Calu3 (cell line): Measurements from ENCODE around the gene NTSR1. TPM values are rescaled to one million over a fixed set of nuclear protein-coding genes. Genes with fewer than 3 reads are reported as not detected.

Experiments
- BruUV-seq: library from RNA; stranded (reverse); fragments of 400-500 nt; replicated peaks from 2 replicates; lab custom pipeline; 2021; lab: Mats Ljungman, UMichigan
- CTCF ChIA-PET: fragments of 300-600 bp; sonication (Branson Sonifier 250); formaldehyde crosslinking; loops from one replicate; lab custom pipeline; 2022; ENCODE audit warnings: antibody characterized with exemption; lab: Charles Lee
- DNase-seq: peaks from one replicate; pipeline ENCODE4 v3.0.0; 2022
- H3K27ac Mint-ChIP-seq: one replicate; pipeline ENCODE4 v1.8.0; 2022; ENCODE audit warnings: mixed read lengths; ENCODE audit not compliant: unreplicated experiment
- H3K27me3 Mint-ChIP-seq: one replicate; pipeline ENCODE4 v1.8.0; 2022; ENCODE audit warnings: mixed read lengths; ENCODE audit not compliant: unreplicated experiment
- H3K36me3 Mint-ChIP-seq: one replicate; pipeline ENCODE4 v1.8.0; 2022; ENCODE audit warnings: mild to moderate bottlenecking, moderate library complexity, mixed read lengths; ENCODE audit not compliant: insufficient read depth, unreplicated experiment
- H3K4me1 Mint-ChIP-seq: one replicate; pipeline ENCODE4 v1.8.0; 2022; ENCODE audit warnings: mild to moderate bottlenecking, low read depth, mixed read lengths; ENCODE audit not compliant: unreplicated experiment
- H3K4me3 Mint-ChIP-seq: one replicate; pipeline ENCODE4 v1.8.0; 2022; ENCODE audit warnings: mild to moderate bottlenecking, low read depth, moderate library complexity, mixed read lengths; ENCODE audit not compliant: unreplicated experiment
- H3K9me3 Mint-ChIP-seq: one replicate; pipeline ENCODE4 v1.8.0; 2022; ENCODE audit warnings: low read depth, mixed read lengths; ENCODE audit not compliant: unreplicated experiment
- intact Hi-C: fragments of 100-400 bp; cut with micrococcal nuclease; formaldehyde crosslinking; loops from one replicate; pipeline ENCODE4 v1.10.0; 2022; ENCODE audit not compliant: unreplicated experiment
- total RNA-seq: library from RNA; stranded (reverse); gene quantifications from 2 replicates; pipeline ENCODE4 v1.2.3, GENCODE V29; 2022
- TF ChIP-seq, protein P1 (sequence below): fragments of 200-600 bp; IDR thresholded peaks from one replicate; pipeline ENCODE4 v1.8.0; 2022; ENCODE audit warnings: antibody characterized with exemption; ENCODE audit not compliant: unreplicated experiment

Gene NTSR1
- total RNA-seq, 1 experiment from 2014 or later, result not detected

DNA sequence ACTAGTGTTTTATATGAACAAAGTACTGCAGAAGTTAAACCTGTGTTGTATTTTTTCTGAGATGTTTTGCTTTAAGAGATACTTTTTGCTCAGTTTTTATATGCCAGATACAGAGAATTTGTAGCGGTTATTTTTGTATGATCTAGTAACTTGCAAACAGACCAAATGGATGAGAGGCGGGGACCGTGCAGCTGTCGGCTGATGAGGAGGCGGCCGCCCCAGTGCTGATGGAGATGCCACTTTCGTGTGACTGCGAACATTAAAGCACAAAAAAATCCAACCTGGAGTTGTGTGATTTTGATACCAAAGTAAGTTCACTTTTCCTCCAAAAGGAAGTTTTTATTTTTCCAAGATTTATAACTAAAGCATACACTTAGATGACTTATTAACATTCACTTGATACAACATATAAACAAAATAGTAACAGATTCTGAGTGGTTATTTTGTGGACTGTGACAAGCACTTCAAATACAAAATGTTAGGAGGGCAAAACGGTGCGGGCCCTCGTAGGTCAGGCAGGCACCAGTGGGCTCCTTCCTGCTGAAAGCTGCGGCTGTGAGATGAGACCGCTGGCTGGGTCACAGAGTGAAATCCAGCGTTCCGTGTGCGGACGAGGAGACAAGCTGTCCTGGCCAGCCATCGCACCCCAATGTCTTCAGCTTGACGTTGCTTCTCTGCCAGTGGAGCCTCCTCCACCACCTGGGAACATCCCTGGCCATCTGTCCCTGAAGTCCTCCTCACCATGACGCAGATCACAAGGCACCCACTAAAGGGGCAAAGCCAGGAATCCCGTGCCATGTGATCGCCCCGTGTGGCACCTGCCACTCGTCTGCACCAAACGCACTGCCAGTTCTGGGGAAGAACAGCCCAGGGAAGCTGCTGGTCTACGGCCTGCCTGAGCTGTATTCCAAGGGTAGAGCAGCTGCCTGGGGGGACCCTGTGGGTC, 92.0 kb downstream of the NTSR1 start:
- intact Hi-C loops, result no loop called here
- no peak overlapping the region for H3K4me3 Mint-ChIP-seq
- no peaks in the 10 kb centered on the region for H3K27me3 Mint-ChIP-seq
- DNase-seq, result no peak
- H3K9me3 Mint-ChIP-seq, result no peaks in the 10 kb centered on the region
- TF ChIP-seq, protein P1, sequence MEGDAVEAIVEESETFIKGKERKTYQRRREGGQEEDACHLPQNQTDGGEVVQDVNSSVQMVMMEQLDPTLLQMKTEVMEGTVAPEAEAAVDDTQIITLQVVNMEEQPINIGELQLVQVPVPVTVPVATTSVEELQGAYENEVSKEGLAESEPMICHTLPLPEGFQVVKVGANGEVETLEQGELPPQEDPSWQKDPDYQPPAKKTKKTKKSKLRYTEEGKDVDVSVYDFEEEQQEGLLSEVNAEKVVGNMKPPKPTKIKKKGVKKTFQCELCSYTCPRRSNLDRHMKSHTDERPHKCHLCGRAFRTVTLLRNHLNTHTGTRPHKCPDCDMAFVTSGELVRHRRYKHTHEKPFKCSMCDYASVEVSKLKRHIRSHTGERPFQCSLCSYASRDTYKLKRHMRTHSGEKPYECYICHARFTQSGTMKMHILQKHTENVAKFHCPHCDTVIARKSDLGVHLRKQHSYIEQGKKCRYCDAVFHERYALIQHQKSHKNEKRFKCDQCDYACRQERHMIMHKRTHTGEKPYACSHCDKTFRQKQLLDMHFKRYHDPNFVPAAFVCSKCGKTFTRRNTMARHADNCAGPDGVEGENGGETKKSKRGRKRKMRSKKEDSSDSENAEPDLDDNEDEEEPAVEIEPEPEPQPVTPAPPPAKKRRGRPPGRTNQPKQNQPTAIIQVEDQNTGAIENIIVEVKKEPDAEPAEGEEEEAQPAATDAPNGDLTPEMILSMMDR, result no peak
- H3K27ac Mint-ChIP-seq, result no peak overlapping the region
- BruUV-seq, result no TSS peak
- peaks cover 77% of the 10 kb centered on the region for H3K36me3 Mint-ChIP-seq
- H3K4me1 Mint-ChIP-seq, result peaks cover 23% of the 10 kb centered on the region
- CTCF ChIA-PET, result no interaction called here

- no TSS peak for BruUV-seq
- Mint-ChIP-seq H3K36me3 (peaks cover 77% of the 10 kb centered on the region), H3K27me3 (no peaks in the 10 kb centered on the region), H3K4me3 (no peak overlapping the region), H3K27ac (no peak overlapping the region), H3K9me3 (no peaks in the 10 kb centered on the region), H3K4me1 (peaks cover 31% of the 10 kb centered on the region)
- CTCF ChIA-PET, result no interaction called here
- no peak for DNase-seq
- intact Hi-C loops, result no loop called here
- TF ChIP-seq, protein P1, result no peak
These were observed 92.8 kb downstream of the NTSR1 start for GRCh38 chr20:62801284-62802010.

GRCh38 chr20:62802026-62802712, 93.5 kb downstream of the NTSR1 start:
- DNase-seq, result no peak
- intact Hi-C loops, result no loop called here
- H3K27me3 Mint-ChIP-seq, result no peaks in the 10 kb centered on the region
- no peaks in the 10 kb centered on the region for H3K9me3 Mint-ChIP-seq
- H3K4me1 Mint-ChIP-seq, result peaks cover 38% of the 10 kb centered on the region
- H3K27ac Mint-ChIP-seq, result no peak overlapping the region
- no TSS peak for BruUV-seq
- H3K36me3 Mint-ChIP-seq, result peaks cover 79% of the 10 kb centered on the region
- TF ChIP-seq, protein P1, result no peak
- H3K4me3 Mint-ChIP-seq, result no peak overlapping the region
- CTCF ChIA-PET, result interaction anchor here (1.2 kb wide), 1 partner anchor 8 kb away, joined by 3 read pairs; no protein-coding TSS in a partner anchor

DNA sequence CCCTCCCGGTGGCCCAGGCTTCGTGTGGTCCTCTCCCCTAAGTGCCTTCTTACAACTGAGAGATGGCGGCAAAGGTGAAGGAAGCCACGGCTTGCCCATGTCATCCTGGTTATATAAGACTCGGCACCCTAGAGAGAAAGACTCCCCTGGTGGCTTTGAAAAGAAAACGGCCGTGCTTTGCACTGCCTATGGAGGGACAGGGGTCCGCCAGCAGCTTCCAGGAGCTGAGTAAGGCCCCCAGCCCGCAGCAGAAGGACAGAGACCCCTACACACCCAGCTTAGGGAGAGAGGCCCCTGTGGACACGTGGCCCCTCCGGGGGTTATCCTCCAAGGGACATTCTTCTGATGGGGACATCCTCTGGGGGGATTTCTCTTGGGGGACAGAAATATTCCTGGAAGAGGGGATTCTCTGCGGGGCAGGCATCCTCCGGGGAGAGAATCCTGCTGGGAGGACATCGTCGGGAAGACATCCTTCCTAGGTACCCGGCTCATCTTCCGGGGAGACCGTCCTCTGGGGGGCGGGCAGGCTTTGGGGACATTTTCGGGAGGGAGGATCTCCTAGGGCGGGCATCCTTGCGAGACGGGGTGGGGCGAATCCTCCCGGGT, 95.5 kb downstream of the NTSR1 start:
- no TSS peak for BruUV-seq
- DNase-seq, result no peak
- H3K27me3 Mint-ChIP-seq, result no peaks in the 10 kb centered on the region
- CTCF ChIA-PET, result interaction anchor here (1.4 to 1.6 kb wide), 2 partner anchors 10 to 19 kb away, joined by 5 to 10 read pairs; no protein-coding TSS in a partner anchor
- H3K27ac Mint-ChIP-seq, result peak overlapping the region; percentile 94
- TF ChIP-seq, protein P1, result no peak
- H3K4me3 Mint-ChIP-seq, result peak overlapping the region; percentile 92
- peaks cover 31% of the 10 kb centered on the region for H3K4me1 Mint-ChIP-seq
- intact Hi-C loops, result no loop called here
- H3K36me3 Mint-ChIP-seq, result peaks cover 79% of the 10 kb centered on the region
- no peaks in the 10 kb centered on the region for H3K9me3 Mint-ChIP-seq
